Natural killer cell (primary cell): Measurements from ENCODE around the gene SLC35F3. TPM values are rescaled to one million over a fixed set of nuclear protein-coding genes. Genes with fewer than 3 reads are reported as not detected.

Experiments
- ATAC-seq, 3 donors: fragments of 150-1000 bp in 2 of 3; fragments of 200-7000 bp in 1 of 3; cut with Tn5 transposase; 1 replicate in 1 of 3; 2 replicates in 2 of 3; pipeline ENCODE4 v1.10.0; 2021; ENCODE audit warnings: mild to moderate bottlenecking in 2 of 3, moderate library complexity in 2 of 3
- DNase-seq, 2 donors: peaks; one replicate each; pipeline versions ENCODE4 v3.0.0 to v3.0.0-alpha.2; 2013 to 2021; ENCODE audit warnings: mixed read lengths in 1 of 2
- H3K27ac ChIP-seq: one replicate; pipeline ENCODE4 v1.5.1; 2013; ENCODE audit warnings: mild to moderate bottlenecking, low read length
- H3K27me3 ChIP-seq: one replicate; pipeline ENCODE4 v1.6.1; 2013; ENCODE audit warnings: low read length; ENCODE audit not compliant: control insufficient read depth, insufficient read depth
- H3K36me3 ChIP-seq: one replicate; pipeline ENCODE4 v1.6.1; 2013; ENCODE audit warnings: low read length; ENCODE audit not compliant: control insufficient read depth, insufficient read depth
- H3K4me1 ChIP-seq: one replicate; pipeline ENCODE4 v1.6.1; 2013; ENCODE audit warnings: low read length; ENCODE audit not compliant: control insufficient read depth, insufficient read depth
- H3K4me3 ChIP-seq: one replicate; pipeline ENCODE4 v1.5.1; 2013; ENCODE audit warnings: low read length
- H3K9me3 ChIP-seq: one replicate; pipeline ENCODE4 v1.6.1; 2013; ENCODE audit warnings: low read length; ENCODE audit not compliant: control insufficient read depth, insufficient read depth
- H3K27ac Mint-ChIP-seq, 2 donors: one replicate each; pipeline ENCODE4 v1.8.0; 2022; ENCODE audit warnings: mild to moderate bottlenecking in 2 of 2, mixed read lengths in 2 of 2, moderate library complexity in 1 of 2
- H3K27me3 Mint-ChIP-seq, 2 donors: one replicate each; pipeline ENCODE4 v1.8.0; 2022; ENCODE audit warnings: low read depth in 2 of 2, mixed read lengths in 2 of 2
- H3K36me3 Mint-ChIP-seq: one replicate; pipeline ENCODE4 v1.8.0; 2022; ENCODE audit warnings: mixed read lengths
- H3K4me1 Mint-ChIP-seq, 2 donors: one replicate each; pipeline ENCODE4 v1.8.0; 2022; ENCODE audit warnings: mixed read lengths in 2 of 2
- H3K4me3 Mint-ChIP-seq: one replicate; pipeline ENCODE4 v1.8.0; 2022; ENCODE audit warnings: mild to moderate bottlenecking, moderate library complexity, mixed read lengths
- H3K9me3 Mint-ChIP-seq, 2 donors: one replicate each; pipeline ENCODE4 v1.8.0; 2022; ENCODE audit warnings: mixed read lengths in 2 of 2
- WGBS: methylation state at CpG from one replicate; pipeline ENCODE4 v1.1.7; 2013; ENCODE audit warnings: missing lambda C conversion rate; ENCODE audit not compliant: insufficient coverage; 5-methylcytosine and 5-hydroxymethylcytosine counted together
- intact Hi-C: fragments of 100-400 bp; cut with micrococcal nuclease; formaldehyde crosslinking; loops from one replicate; pipeline ENCODE4 v1.14.2; 2022
- total RNA-seq, 4 donors: library from RNA; stranded (reverse); fragments of 120-200 nt in 1 of 4; gene quantifications; one replicate each; pipeline versions ENCODE4 v1.2.3 to v1.2.4, GENCODE V29; 2013 to 2022
- TF ChIP-seq, protein P1 (sequence below): fragments of 200-600 bp; IDR thresholded peaks from one replicate; pipeline ENCODE4 v1.8.0; 2022; ENCODE audit warnings: antibody characterized with exemption

SLC35F3 gene
- total RNA-seq, 3 donors from 2014 or later (not counting 1 experiment from before 2014, with no cell fraction given), result not detected

DNA sequence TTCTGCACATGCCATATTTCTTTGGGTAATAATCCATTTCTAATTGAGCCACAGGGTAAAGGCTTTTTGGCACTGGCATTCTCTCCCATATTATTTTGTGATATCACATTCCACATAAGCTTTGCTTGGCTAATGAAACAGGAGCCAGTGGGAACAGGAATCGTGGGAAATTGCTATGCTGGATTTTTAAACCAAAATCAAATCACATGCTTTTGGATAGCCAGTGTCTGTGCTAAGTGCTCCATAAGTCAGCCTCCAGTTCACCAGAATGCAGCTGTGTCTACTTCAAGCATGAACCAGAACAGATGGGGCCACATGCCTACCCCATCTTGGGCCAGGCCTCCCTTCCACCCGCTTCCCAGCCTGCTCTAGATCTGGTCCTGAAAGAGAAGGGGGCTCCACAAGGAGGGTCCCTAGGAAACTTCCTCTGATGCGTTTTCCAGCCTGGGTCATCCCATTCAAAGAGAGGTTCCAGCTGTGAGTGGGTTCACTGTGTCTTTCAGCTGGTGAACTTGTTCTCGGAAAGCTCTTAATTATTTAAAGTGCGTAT lies 337.5 kb downstream of the SLC35F3 start:
- Mint-ChIP-seq H3K4me3 (no peak overlapping the region), H3K36me3 (no peaks in the 10 kb centered on the region), H3K27ac (no peak overlapping the region), H3K27me3 (peaks cover 23 to 63% of the 10 kb centered on the region in 2 donors), H3K9me3 (peaks cover 2 to 3% of the 10 kb centered on the region in 2 donors), H3K4me1 (peaks cover 0 to 9% of the 10 kb centered on the region in 2 donors)
- ATAC-seq (no peak), DNase-seq (no peak)
- Histone ChIP-seq H3K27me3 (no peaks in the 10 kb centered on the region), H3K4me1 (peaks cover 5% of the 10 kb centered on the region), H3K27ac (no peak overlapping the region), H3K36me3 (no peaks in the 10 kb centered on the region), H3K4me3 (no peak overlapping the region), H3K9me3 (no peaks in the 10 kb centered on the region)
- intact Hi-C loops, result no loop called here
- TF ChIP-seq, protein P1, sequence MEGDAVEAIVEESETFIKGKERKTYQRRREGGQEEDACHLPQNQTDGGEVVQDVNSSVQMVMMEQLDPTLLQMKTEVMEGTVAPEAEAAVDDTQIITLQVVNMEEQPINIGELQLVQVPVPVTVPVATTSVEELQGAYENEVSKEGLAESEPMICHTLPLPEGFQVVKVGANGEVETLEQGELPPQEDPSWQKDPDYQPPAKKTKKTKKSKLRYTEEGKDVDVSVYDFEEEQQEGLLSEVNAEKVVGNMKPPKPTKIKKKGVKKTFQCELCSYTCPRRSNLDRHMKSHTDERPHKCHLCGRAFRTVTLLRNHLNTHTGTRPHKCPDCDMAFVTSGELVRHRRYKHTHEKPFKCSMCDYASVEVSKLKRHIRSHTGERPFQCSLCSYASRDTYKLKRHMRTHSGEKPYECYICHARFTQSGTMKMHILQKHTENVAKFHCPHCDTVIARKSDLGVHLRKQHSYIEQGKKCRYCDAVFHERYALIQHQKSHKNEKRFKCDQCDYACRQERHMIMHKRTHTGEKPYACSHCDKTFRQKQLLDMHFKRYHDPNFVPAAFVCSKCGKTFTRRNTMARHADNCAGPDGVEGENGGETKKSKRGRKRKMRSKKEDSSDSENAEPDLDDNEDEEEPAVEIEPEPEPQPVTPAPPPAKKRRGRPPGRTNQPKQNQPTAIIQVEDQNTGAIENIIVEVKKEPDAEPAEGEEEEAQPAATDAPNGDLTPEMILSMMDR, result no peak
- WGBS, result 95% methylated on average over 5 of the region's 5 CpGs

DNA sequence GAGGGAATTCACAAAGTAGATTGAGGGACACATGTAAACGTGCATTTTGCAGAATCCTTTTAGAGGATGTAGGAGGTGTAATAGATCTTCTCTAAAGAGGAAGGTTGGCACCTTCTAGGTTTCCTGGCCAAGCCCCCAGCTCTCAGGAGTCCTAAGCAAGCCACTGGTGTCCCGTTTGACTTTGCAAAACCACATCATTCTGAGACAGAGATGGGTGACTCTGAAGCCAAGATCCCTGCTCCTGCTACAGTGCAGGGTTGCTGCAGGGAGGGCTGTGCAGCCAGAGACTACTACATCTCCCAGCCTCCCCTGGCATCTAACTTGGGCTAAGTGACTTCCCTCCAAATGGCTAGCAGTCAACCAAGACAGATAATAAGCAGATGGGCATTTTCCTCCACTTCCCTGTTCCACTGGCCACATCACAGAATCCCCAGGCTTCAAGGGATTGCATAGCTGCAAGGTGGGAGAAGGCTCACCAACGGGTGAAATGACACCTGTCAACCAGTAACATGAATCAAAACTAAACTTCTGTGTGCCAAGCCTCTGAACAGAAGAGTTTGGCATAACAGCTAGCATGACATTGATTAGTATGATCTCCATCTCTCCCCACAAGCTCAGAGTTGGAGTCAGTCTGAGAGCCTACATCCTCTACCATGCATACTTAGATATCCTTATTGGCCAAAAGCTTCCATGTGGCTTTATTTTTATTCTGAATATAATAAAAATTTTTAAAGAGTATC lies 339.2 kb downstream of the SLC35F3 start:
- H3K4me3 Mint-ChIP-seq, result no peak overlapping the region
- ATAC-seq (no peak), DNase-seq (no peak)
- 35% methylated on average over 3 of the region's 3 CpGs for WGBS
- no peak overlapping the region for H3K27ac ChIP-seq
- peaks cover 0 to 9% of the 10 kb centered on the region in 2 donors for H3K4me1 Mint-ChIP-seq
- H3K36me3 Mint-ChIP-seq, result no peaks in the 10 kb centered on the region
- intact Hi-C loops, result no loop called here
- no peak overlapping the region for H3K4me3 ChIP-seq
- H3K27me3 ChIP-seq, result no peaks in the 10 kb centered on the region
- H3K9me3 ChIP-seq, result peaks cover 4% of the 10 kb centered on the region
- TF ChIP-seq, protein P1, result no peak
- H3K27me3 Mint-ChIP-seq, result peaks cover 19 to 46% of the 10 kb centered on the region in 2 donors
- peaks cover 6% of the 10 kb centered on the region in 2 donors for H3K9me3 Mint-ChIP-seq
- H3K4me1 ChIP-seq, result peaks cover 5% of the 10 kb centered on the region
- H3K27ac Mint-ChIP-seq, result no peak overlapping the region
- H3K36me3 ChIP-seq, result no peaks in the 10 kb centered on the region

DNA sequence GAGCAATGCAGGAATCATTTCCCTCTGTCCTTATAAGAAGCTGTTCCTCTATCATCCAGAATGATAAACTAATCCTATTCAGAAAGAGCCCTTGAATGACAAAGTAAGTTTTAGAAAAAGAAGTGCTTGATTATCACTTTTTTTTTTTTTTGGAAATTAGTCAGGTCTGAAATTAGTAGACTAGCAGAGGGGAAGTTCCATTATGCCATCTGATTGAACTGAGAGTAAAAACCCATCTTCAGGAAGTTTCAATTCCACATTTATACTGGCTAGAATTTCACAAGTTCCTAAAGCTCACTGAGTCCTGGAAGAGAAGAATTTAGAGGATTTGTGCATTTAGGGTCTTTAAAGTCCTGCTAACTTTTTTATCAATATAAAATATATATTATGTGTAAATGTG lies 340.0 kb downstream of the SLC35F3 start:
- Histone ChIP-seq H3K4me3 (no peak overlapping the region), H3K9me3 (peaks cover 4% of the 10 kb centered on the region), H3K27me3 (no peaks in the 10 kb centered on the region), H3K36me3 (no peaks in the 10 kb centered on the region), H3K4me1 (peaks cover 5% of the 10 kb centered on the region), H3K27ac (no peak overlapping the region)
- Mint-ChIP-seq H3K9me3 (peaks cover 6% of the 10 kb centered on the region in 2 donors), H3K36me3 (no peaks in the 10 kb centered on the region), H3K27ac (no peak overlapping the region), H3K27me3 (peaks cover 12 to 38% of the 10 kb centered on the region in 2 donors), H3K4me3 (no peak overlapping the region), H3K4me1 (peaks cover 0 to 9% of the 10 kb centered on the region in 2 donors)
- intact Hi-C loops, result no loop called here
- TF ChIP-seq, protein P1, result no peak
- ATAC-seq (no peak), DNase-seq (no peak)
